Caco-2 (cell line): ENCODE results near the gene HID1. TPM values are rescaled to one million over a fixed set of nuclear protein-coding genes. Genes with fewer than 3 reads are reported as not detected.

ENCODE experiments used
- BruUV-seq: library from RNA; stranded (reverse); fragments of 400-500 nt; replicated peaks from 2 replicates; lab custom pipeline; 2021; lab: Mats Ljungman, UMichigan
- CTCF ChIA-PET: fragments of 300-600 bp; sonication (Branson Sonifier 250); formaldehyde crosslinking; loops from one replicate; lab custom pipeline; 2022; ENCODE audit warnings: antibody characterized with exemption; lab: Charles Lee
- POLR2A ChIA-PET: fragments of 300-600 bp; sonication (Branson Sonifier 250); formaldehyde crosslinking; loops from one replicate; lab custom pipeline; 2022; ENCODE audit warnings: antibody characterized with exemption; lab: Charles Lee
- DNase-seq, 2 experiments: peaks; one replicate each; pipeline versions ENCODE4 v3.0.0 to v3.0.0-alpha.2; 2020 to 2022
- H3K27me3 ChIP-seq: replicated peaks from 2 replicates; pipeline ENCODE4 v1.6.0; 2011; ENCODE audit warnings: low read length; ENCODE audit not compliant: control insufficient read depth, insufficient read depth
- H3K36me3 ChIP-seq: 2 replicates; pipeline ENCODE4 v1.5.1; 2011; ENCODE audit warnings: low read length; ENCODE audit not compliant: control insufficient read depth, insufficient read depth
- H3K4me1 ChIP-seq: fragments of 250-450 bp; sonication (Bioruptor Pico); 2 replicates; pipeline ENCODE4 v1.5.1; 2020; ENCODE audit warnings: mild to moderate bottlenecking
- H3K4me3 ChIP-seq: 2 replicates; pipeline ENCODE4 v1.5.1; 2011; ENCODE audit warnings: low read depth, mild to moderate bottlenecking, control low read depth, low read length
- H3K9me3 ChIP-seq: fragments of 250-450 bp; sonication (Bioruptor Pico); 2 replicates; pipeline ENCODE4 v1.5.1; 2020; ENCODE audit warnings: mild to moderate bottlenecking, moderate library complexity
- H3K27ac Mint-ChIP-seq: one replicate; pipeline ENCODE4 v1.8.0; 2022; ENCODE audit warnings: mixed read lengths; ENCODE audit not compliant: unreplicated experiment
- H3K27me3 Mint-ChIP-seq: one replicate; pipeline ENCODE4 v1.8.0; 2022; ENCODE audit warnings: mixed read lengths; ENCODE audit not compliant: insufficient read depth, unreplicated experiment
- H3K36me3 Mint-ChIP-seq: one replicate; pipeline ENCODE4 v1.8.0; 2022; ENCODE audit warnings: mild to moderate bottlenecking, mixed read lengths; ENCODE audit not compliant: insufficient read depth, unreplicated experiment
- H3K4me1 Mint-ChIP-seq: one replicate; pipeline ENCODE4 v1.8.0; 2022; ENCODE audit warnings: low read depth, mixed read lengths; ENCODE audit not compliant: unreplicated experiment
- H3K4me3 Mint-ChIP-seq: one replicate; pipeline ENCODE4 v1.8.0; 2022; ENCODE audit warnings: mild to moderate bottlenecking, moderate library complexity, mixed read lengths; ENCODE audit not compliant: unreplicated experiment
- H3K9me3 Mint-ChIP-seq: one replicate; pipeline ENCODE4 v1.8.0; 2022; ENCODE audit warnings: mixed read lengths; ENCODE audit not compliant: unreplicated experiment
- intact Hi-C: fragments of 100-400 bp; cut with micrococcal nuclease; formaldehyde crosslinking; loops from one replicate; pipeline ENCODE4 v1.10.0; 2022; ENCODE audit not compliant: unreplicated experiment
- total RNA-seq: library from RNA; stranded (reverse); gene quantifications from 2 replicates; pipeline ENCODE4 v1.2.3, GENCODE V29; 2022
- TF ChIP-seq, protein P1 (sequence below), 2 experiments: fragments of 200-600 bp in 1 of 2; IDR thresholded peaks; 1 replicate in 1 of 2; 2 replicates in 1 of 2; pipeline versions ENCODE4 v1.5.1 to v1.8.0; 2011 to 2022; ENCODE audit warnings: antibody characterized with exemption in 1 of 2, control low read depth in 1 of 2, inconsistent platforms in 1 of 2, low read depth in 1 of 2, low read length in 1 of 2, mild to moderate bottlenecking in 1 of 2, moderate library complexity in 1 of 2; ENCODE audit not compliant: insufficient read depth in 1 of 2, severe bottlenecking in 1 of 2, unreplicated experiment in 1 of 2

The HID1 gene
- total RNA-seq, 1 experiment from 2014 or later = 29.8 TPM

DNA sequence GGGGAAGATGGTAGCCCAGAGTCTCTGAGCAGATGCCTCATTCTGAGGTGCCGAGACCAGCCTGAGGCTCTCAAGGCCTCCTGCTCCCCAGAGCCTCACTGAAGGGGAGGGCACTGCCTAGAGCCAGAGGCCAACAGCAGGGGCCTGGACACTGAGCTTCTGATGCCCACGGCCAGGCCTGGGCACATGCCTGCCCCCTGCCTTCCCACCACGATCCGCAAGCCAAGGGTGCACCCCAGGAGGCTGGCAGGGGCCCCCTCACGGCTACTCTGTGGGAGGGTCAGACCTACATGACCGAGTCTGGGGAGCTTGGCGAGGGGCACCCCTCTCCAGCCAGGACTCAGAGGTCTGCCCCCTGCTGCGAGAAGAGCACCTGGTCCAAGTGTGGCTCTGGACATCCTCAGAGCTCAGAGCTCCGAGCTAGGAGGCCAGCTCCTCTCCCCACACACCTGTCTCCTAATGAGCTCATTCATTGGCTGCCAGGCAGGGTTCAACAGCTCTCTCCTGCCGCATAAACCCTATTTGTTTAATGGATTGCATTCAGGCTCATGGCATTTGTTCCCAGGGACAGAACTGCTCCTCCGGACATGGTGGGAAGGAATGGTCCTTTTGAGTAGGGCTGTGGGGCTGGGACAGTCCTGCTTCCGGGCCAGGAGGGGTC is 23.0 kb downstream of the HID1 start:
- CTCF ChIA-PET = interaction anchor here (1.2 to 1.9 kb wide), 2 partner anchors 12 to 13 kb away, joined by 5 to 16 read pairs; no protein-coding TSS in a partner anchor

DNA sequence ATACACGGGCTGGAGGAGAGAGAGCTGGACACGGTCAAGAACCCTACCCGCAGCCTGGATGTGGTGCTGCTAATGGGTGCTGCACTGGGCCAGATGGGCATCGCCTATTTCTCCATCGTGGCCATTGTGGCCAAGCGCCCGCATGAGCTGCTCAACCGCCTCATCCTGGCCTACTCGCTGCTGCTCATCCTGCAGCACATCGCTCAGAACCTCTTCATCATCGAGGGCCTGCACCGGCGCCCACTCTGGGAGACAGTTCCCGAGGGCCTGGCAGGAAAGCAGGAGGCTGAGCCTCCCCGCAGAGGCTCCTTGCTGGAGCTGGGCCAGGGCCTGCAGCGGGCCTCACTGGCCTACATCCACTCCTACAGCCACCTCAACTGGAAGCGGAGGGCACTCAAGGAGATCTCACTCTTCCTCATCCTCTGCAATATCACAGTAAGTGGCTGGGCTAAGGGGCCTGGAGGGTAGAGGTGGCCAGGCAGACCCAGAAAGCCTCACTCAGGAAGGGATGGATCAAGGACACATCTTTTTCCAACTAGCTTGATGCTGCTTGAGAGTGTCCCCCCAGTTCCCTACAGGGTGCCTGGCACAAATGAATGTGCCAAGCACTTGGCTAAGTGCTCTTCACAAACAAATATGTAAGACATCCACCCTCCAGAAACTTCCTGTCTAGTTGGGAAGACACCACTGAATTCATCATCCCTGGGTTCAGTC is 25.4 kb downstream of the HID1 start:
- POLR2A ChIA-PET = no interaction called here
- BruUV-seq = no TSS peak
- no peak overlapping the region for H3K4me3 ChIP-seq
- Mint-ChIP-seq H3K4me1 (no peaks in the 10 kb centered on the region), H3K36me3 (no peaks in the 10 kb centered on the region), H3K27me3 (peaks cover 9% of the 10 kb centered on the region), H3K4me3 (no peak overlapping the region), H3K27ac (no peak overlapping the region), H3K9me3 (no peaks in the 10 kb centered on the region)
- no peaks in the 10 kb centered on the region for H3K27me3 ChIP-seq
- CTCF ChIA-PET = interaction anchor here (0.6 kb wide), 1 partner anchor 45 kb away, joined by 3 read pairs; no protein-coding TSS in a partner anchor
- no peaks in the 10 kb centered on the region; the same call in 1 of the 2 replicates for H3K36me3 ChIP-seq
- no peaks in the 10 kb centered on the region for H3K4me1 ChIP-seq
- DNase-seq = no peak
- TF ChIP-seq, protein P1, sequence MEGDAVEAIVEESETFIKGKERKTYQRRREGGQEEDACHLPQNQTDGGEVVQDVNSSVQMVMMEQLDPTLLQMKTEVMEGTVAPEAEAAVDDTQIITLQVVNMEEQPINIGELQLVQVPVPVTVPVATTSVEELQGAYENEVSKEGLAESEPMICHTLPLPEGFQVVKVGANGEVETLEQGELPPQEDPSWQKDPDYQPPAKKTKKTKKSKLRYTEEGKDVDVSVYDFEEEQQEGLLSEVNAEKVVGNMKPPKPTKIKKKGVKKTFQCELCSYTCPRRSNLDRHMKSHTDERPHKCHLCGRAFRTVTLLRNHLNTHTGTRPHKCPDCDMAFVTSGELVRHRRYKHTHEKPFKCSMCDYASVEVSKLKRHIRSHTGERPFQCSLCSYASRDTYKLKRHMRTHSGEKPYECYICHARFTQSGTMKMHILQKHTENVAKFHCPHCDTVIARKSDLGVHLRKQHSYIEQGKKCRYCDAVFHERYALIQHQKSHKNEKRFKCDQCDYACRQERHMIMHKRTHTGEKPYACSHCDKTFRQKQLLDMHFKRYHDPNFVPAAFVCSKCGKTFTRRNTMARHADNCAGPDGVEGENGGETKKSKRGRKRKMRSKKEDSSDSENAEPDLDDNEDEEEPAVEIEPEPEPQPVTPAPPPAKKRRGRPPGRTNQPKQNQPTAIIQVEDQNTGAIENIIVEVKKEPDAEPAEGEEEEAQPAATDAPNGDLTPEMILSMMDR (IDR thresholded peaks at IDR 0.05; ENCODE audit: insufficient read depth in 1 of 2, low read depth in 1 of 2, low read length in 1 of 2, severe bottlenecking in 1 of 2, unreplicated experiment in 1 of 2) = no peak
- intact Hi-C loops = no loop called here
- H3K9me3 ChIP-seq = no peaks in the 10 kb centered on the region

More for the DNA sequence above, 23.0 kb downstream of the HID1 start:
- Mint-ChIP-seq H3K9me3 (no peaks in the 10 kb centered on the region), H3K4me3 (no peak overlapping the region), H3K27me3 (peaks cover 6% of the 10 kb centered on the region), H3K4me1 (peaks cover 7% of the 10 kb centered on the region), H3K36me3 (no peaks in the 10 kb centered on the region), H3K27ac (no peak overlapping the region)
- BruUV-seq = no TSS peak
- POLR2A ChIA-PET = no interaction called here
- H3K27me3 ChIP-seq = no peaks in the 10 kb centered on the region
- H3K36me3 ChIP-seq = no peaks in the 10 kb centered on the region; the same call in 1 of the 2 replicates
- H3K9me3 ChIP-seq = no peaks in the 10 kb centered on the region
- intact Hi-C loops = loop anchor here (5.0 kb wide), 1 partner anchor 202 kb away; the partner anchor contains the start of gene NHERF1
- H3K4me3 ChIP-seq = no peak overlapping the region
- peaks cover 8% of the 10 kb centered on the region for H3K4me1 ChIP-seq
- no peak for DNase-seq
- TF ChIP-seq, protein P1 (IDR thresholded peaks at IDR 0.05; ENCODE audit: insufficient read depth in 1 of 2, low read depth in 1 of 2, low read length in 1 of 2, severe bottlenecking in 1 of 2, unreplicated experiment in 1 of 2) = no peak

DNA sequence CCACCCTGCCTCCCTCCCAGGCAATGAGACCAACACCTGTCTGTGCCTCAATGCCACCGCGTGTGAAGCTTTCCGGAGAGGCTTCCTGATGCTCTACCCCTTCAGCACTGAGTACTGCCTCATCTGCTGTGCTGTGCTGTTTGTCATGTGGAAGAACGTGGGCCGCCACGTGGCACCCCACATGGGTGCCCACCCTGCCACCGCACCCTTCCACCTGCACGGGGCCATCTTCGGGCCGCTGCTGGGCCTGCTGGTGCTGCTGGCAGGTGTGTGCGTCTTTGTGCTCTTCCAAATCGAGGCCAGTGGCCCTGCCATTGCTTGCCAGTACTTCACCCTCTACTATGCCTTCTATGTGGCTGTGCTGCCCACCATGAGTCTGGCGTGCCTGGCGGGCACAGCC is 25.9 kb downstream of the HID1 start:
- Mint-ChIP-seq H3K4me1 (no peaks in the 10 kb centered on the region), H3K27me3 (peaks cover 13% of the 10 kb centered on the region), H3K4me3 (no peak overlapping the region), H3K9me3 (no peaks in the 10 kb centered on the region), H3K27ac (no peak overlapping the region), H3K36me3 (no peaks in the 10 kb centered on the region)
- Histone ChIP-seq H3K27me3 (no peaks in the 10 kb centered on the region), H3K9me3 (no peaks in the 10 kb centered on the region), H3K4me1 (no peaks in the 10 kb centered on the region), H3K36me3 (no peaks in the 10 kb centered on the region), H3K4me3 (no peak overlapping the region)
- no TSS peak for BruUV-seq
- TF ChIP-seq, protein P1 (IDR thresholded peaks at IDR 0.05; ENCODE audit: insufficient read depth in 1 of 2, low read depth in 1 of 2, low read length in 1 of 2, severe bottlenecking in 1 of 2, unreplicated experiment in 1 of 2) = no peak
- intact Hi-C loops = no loop called here
- CTCF ChIA-PET = interaction anchor here (0.6 kb wide), 1 partner anchor 46 kb away, joined by 3 read pairs; no protein-coding TSS in a partner anchor
- POLR2A ChIA-PET = no interaction called here
- no peak for DNase-seq
